Erythroblast (primary cell): Measurements from ENCODE around the gene MIPOL1.

Experiments used
- GATA1 ChIP-seq: IDR thresholded peaks from 2 replicates; pipeline ENCODE4 v1.6.1; 2011; ENCODE audit warnings: low read depth, mild to moderate bottlenecking, control low read depth, low read length, moderate library complexity
- POLR2A ChIP-seq: IDR thresholded peaks from 2 replicates; pipeline ENCODE4 v1.6.1; 2011; ENCODE audit warnings: mild to moderate bottlenecking, low read length

DNA sequence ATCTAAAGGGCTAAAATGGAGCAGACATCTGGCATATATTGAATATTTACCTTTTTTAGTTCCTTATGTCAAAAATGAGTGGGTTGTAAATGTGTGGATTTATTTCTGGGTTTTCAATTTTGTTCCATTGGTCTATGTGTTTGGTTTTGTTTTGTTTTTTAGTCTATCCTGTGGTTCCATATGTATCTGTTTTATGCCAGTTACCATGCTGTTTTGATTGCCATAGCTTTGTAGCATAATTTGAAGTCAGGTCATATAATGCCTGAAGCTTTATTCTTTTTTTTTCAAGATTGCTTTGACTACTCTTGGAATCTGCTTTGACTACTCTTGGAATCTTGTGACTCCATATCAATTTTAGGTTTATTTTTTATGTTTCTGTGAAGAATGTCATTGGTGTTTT lies 133.2 kb downstream of the MIPOL1 start:
- TF ChIP-seq POLR2A (no peak), GATA1 (no peak)
